Tibial artery (tissue), 4 donors: Measurements from ENCODE around the gene SPRN.
"Not testable (repeated sequence)": the region's sequence is repeated elsewhere in the genome, so short reads cannot be mapped to it uniquely, and the experiment has no call there.

Experiments
- DNase-seq, 2 donors: peaks; one replicate each; pipeline ENCODE4 v3.0.0-alpha.2; 2019
- H3K27ac ChIP-seq, 2 donors: fragments of 200-600 bp; sonication (generic) in 1 of 2; 1 replicate in 1 of 2; 2 replicates in 1 of 2; pipeline ENCODE4 v1.5.1; 2018 to 2019; ENCODE audit warnings: mild to moderate bottlenecking in 1 of 2
- H3K27me3 ChIP-seq, 2 donors: fragments of 200-600 bp; sonication (generic) in 1 of 2; one replicate each; pipeline versions ENCODE4 v1.5.1 to v1.6.0; 2016 to 2019
- H3K36me3 ChIP-seq, 3 donors: fragments of 200-600 bp; sonication (generic) in 2 of 3; one replicate each; pipeline ENCODE4 v1.5.1; 2016 to 2019; ENCODE audit warnings: mild to moderate bottlenecking in 2 of 3
- H3K4me1 ChIP-seq, 4 donors: fragments of 200-600 bp; sonication (generic) in 2 of 4; 1 replicate in 3 of 4; 2 replicates in 1 of 4; pipeline ENCODE4 v1.5.1; 2016 to 2019
- H3K4me3 ChIP-seq, 2 donors: fragments of 200-600 bp; sonication (generic) in 1 of 2; 1 replicate in 1 of 2; 2 replicates in 1 of 2; pipeline ENCODE4 v1.5.1; 2018 to 2019; ENCODE audit warnings: mild to moderate bottlenecking in 2 of 2
- H3K9me3 ChIP-seq, 3 donors: fragments of 200-600 bp; sonication (generic) in 1 of 3; one replicate each; pipeline ENCODE4 v1.5.1; 2016 to 2019
- CTCF ChIP-seq, 2 experiments: fragments of 200-600 bp in 1 of 2; fragments of 450-650 bp in 1 of 2; IDR thresholded peaks; one replicate each; pipeline ENCODE4 v1.5.1; 2017 to 2019; ENCODE audit warnings: antibody characterized with exemption in 2 of 2, mild to moderate bottlenecking in 1 of 2, moderate library complexity in 1 of 2
- intact Hi-C: fragments of 100-400 bp; cut with DNase I; formaldehyde crosslinking; loops from one replicate; pipeline ENCODE4 v1.15.0; 2023; ENCODE audit warnings: low total_unique reads

Gene SPRN

DNA sequence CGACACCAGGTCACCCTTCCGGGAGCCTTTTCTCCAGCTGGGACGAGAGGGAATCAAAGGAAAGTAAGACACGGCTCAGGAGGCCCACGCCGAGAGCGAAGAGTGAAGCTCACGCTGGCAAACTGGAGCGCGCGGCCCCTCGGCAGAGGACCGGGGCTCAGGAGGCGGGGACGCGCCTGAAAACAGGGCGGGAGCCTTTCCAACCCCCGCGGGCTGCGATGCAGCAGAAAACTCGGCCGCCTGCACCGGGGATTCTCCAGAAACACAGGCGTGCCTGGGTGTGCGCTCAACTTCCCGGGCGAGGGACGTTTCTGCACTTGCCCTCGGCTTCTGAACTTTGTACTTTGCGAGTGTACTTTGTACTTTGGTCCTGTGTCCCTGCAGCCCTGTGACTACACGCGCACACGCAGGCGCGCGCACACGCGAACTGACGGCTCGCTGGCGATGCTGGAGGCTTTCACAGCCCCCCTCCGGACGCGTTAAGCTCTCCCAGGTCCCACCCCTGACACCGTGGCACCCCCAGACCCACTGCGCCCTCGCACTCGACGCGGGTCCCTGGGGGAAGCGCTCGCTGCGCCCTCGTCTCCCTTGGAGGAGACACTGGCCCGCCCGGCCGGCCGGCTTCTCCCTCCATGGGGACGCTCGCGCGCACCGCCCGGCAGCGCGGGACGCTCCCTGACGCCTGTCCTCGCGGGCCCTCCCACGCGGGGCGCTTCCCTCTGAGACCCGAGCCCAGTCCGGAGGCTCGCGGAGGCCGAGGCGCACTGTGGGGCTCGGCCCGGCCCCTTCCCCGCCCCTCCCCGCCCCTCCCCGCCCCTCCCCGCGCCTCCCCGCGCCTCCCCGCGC is 46.0 kb downstream of the SPRN start:
- intact Hi-C loops: loop anchor here (5.0 kb wide), 1 partner anchor 116 kb away; no protein-coding TSS in a partner anchor
- no peaks in the 10 kb centered on the region for H3K27me3 ChIP-seq
- H3K4me3 ChIP-seq: peak overlapping the region; percentile 81 to 96
- H3K4me1 ChIP-seq: peaks cover 0 to 28% (median 21%) of the 10 kb centered on the region in 4 donors
- peak in 1 of 2 donors; percentile 82 for DNase-seq
- peaks cover 0 to 7% (median 3%) of the 10 kb centered on the region in 3 donors for H3K36me3 ChIP-seq
- peak overlapping the region; percentile 82 to 95 for H3K27ac ChIP-seq
- H3K9me3 ChIP-seq: no peaks in the 10 kb centered on the region
- TF ChIP-seq CTCF (IDR thresholded peaks at IDR 0.05): no peak

- no peak for TF ChIP-seq CTCF (IDR thresholded peaks at IDR 0.05)
Measured at GRCh38 chr10:133377818-133378250, 46.6 kb downstream of the SPRN start.

DNA sequence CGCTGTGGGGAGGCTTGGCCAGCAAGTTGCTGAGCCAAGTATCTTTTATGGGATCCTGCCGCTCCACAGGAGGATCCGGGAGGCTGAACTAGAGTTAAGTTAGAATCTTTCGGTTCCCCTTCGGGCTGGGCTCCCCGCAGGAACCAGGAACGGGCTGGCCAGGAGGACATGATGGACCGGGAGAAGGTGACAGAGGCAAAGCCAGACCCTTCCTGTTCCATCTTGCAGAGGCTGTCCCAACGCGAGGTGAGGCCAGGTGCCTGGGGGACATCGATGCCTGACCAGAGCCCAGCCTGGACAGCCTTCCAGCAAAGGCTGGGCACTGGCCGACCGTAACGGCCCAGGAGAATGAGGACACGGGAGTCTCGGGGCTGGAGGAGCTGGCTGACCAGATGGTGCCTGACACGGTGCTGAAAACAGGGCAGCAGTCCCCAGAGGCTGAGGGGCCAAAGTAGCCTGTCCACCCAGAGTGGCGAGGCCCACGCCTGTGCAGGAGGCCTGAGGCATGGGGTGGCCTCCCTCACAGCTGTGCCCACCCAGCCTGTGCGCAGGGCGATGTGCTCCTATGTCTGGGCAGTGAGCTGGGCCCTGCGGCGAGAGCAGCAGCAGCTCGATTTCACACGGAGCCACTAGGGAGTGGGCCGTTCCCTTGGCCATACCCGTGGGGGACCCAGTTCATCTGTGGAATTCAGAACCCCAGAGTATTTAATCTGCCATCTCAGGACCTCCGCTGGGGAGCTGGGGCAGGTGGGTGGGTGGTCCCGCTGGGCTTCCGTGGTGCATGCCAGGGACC is 47.2 kb downstream of the SPRN start:
- Histone ChIP-seq H3K4me1 (peaks cover 0 to 33% (median 26%) of the 10 kb centered on the region in 4 donors), H3K27me3 (no peaks in the 10 kb centered on the region), H3K4me3 (peak overlapping the region; percentile 81 to 96), H3K9me3 (no peaks in the 10 kb centered on the region), H3K27ac (peak overlapping the region; percentile 82 to 95), H3K36me3 (peaks cover 0 to under 1% (median 0%) of the 10 kb centered on the region in 3 donors)
- no peak for TF ChIP-seq CTCF (IDR thresholded peaks at IDR 0.05)
- intact Hi-C loops: loop anchor here (5.0 kb wide), 1 partner anchor 115 kb away; no protein-coding TSS in a partner anchor
- no peak for DNase-seq

More at GRCh38 chr10:133377818-133378250, 46.6 kb downstream of the SPRN start:
- Histone ChIP-seq H3K27ac (peak overlapping the region; percentile 82 to 95), H3K4me3 (peak overlapping the region; percentile 81 to 96), H3K9me3 (no peaks in the 10 kb centered on the region), H3K27me3 (no peaks in the 10 kb centered on the region), H3K36me3 (peaks cover 0 to 3% (median 3%) of the 10 kb centered on the region in 3 donors), H3K4me1 (peaks cover 0 to 28% (median 21%) of the 10 kb centered on the region in 4 donors)
- intact Hi-C loops: loop anchor here (5.0 kb wide), 1 partner anchor 116 kb away; no protein-coding TSS in a partner anchor
- no peak for DNase-seq

DNA sequence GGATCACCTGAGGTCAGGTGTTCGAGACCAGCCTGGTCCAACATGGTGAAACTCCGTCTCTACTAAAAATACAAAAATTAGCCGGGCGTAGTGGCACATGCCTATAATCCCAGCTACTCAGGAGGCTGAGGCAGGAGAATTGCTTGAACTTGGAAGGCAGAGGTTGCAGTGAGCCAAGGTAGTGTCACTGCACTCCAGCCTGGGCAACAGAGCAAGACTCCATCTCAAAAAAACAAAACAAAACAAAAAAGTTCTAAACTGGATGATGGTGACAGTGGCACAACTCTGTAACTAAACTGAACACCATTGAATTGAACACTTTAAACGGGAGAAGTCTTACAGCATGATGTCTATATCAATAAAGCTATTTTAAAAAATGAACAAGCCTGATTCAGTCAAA is 48.2 kb downstream of the SPRN start:
- intact Hi-C loops: loop anchor here (5.0 kb wide), 1 partner anchor 114 kb away; no protein-coding TSS in a partner anchor
- peaks cover 0 to 40% (median 30%) of the 10 kb centered on the region in 4 donors for H3K4me1 ChIP-seq
- not testable (repeated sequence) for H3K36me3 ChIP-seq, H3K4me3 ChIP-seq, H3K27me3 ChIP-seq, H3K9me3 ChIP-seq, H3K27ac ChIP-seq, DNase-seq

GRCh38 chr10:133375357-133376115 is 48.9 kb downstream of the SPRN start:
- no peak for TF ChIP-seq CTCF (IDR thresholded peaks at IDR 0.05)
- intact Hi-C loops: loop anchor here (5.0 kb wide), 1 partner anchor 113 kb away; no protein-coding TSS in a partner anchor
- Histone ChIP-seq H3K9me3 (no peaks in the 10 kb centered on the region), H3K27ac (no peak overlapping the region), H3K4me3 (no peak overlapping the region), H3K27me3 (no peaks in the 10 kb centered on the region), H3K4me1 (peaks cover 0 to 40% (median 30%) of the 10 kb centered on the region in 4 donors), H3K36me3 (peaks cover 0 to 9% (median 2%) of the 10 kb centered on the region in 3 donors)
- DNase-seq: no peak
